Ovary (tissue), 1 donor: Measurements from ENCODE around the gene DTNA.

Experiments
- EP300 ChIP-seq: sonication (generic); formaldehyde crosslinking; IDR thresholded peaks from one replicate; pipeline ENCODE4 v1.6.1; 2017; ENCODE audit warnings: antibody characterized with exemption
- POLR2A ChIP-seq: fragments of 450-650 bp; IDR thresholded peaks from one replicate; pipeline ENCODE4 v1.6.1; 2017; ENCODE audit warnings: antibody characterized with exemption, mild to moderate bottlenecking, moderate library complexity

DNA sequence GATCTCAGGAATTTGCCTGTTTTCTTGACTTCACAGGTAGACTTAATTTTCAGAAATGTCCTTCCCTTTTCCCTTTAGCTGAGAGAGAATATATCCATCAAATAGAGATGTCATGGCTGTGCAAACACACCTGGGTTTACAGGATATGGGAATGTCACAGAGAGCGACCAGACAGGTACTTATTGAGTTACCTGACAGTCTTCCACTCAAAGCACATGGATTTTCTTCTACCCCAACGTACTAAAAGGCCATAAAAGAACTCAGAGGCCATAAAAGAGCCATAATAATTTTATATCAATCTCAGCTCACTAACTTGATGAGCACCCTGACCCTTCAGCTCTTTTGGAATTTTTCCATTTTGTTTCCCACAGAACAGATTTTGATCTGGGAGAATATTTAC is 5.3 kb upstream of the DTNA start:
- no peak for TF ChIP-seq POLR2A
- TF ChIP-seq EP300: no peak
